Left lung (tissue), 10 donors: ENCODE measurements around the gene GRIA3. TPM values are rescaled to one million over a fixed set of nuclear protein-coding genes. Genes with fewer than 3 reads are reported as not detected.

Experiments used
- ATAC-seq: fragments of 200-7000 bp; cut with Tn5 transposase; one replicate; pipeline ENCODE4 v1.9.1; 2020; ENCODE audit warnings: moderate library complexity
- DNase-seq, 4 donors: peaks; one replicate each; pipeline ENCODE4 v3.0.0-alpha.2; 2013 to 2020
- H3K27ac ChIP-seq, 2 donors: fragments of 200-600 bp; sonication (generic) in 1 of 2; one replicate each; pipeline versions ENCODE4 v1.5.0 to v1.8.0; 2020 to 2021
- H3K27me3 ChIP-seq, 2 donors: fragments of 200-600 bp; sonication (generic) in 1 of 2; one replicate each; pipeline versions ENCODE4 v1.5.0 to v1.8.0; 2020 to 2021
- H3K36me3 ChIP-seq, 2 donors: fragments of 200-600 bp; sonication (generic) in 1 of 2; one replicate each; pipeline versions ENCODE4 v1.5.0 to v1.8.0; 2020 to 2021
- H3K4me1 ChIP-seq, 2 donors: fragments of 200-600 bp; one replicate each; pipeline ENCODE4 v1.8.0; 2021
- H3K4me3 ChIP-seq, 2 donors: fragments of 200-600 bp; sonication (generic) in 1 of 2; one replicate each; pipeline versions ENCODE4 v1.5.0 to v1.8.0; 2020 to 2021; ENCODE audit warnings: mild to moderate bottlenecking in 1 of 2
- H3K9me3 ChIP-seq, 2 donors: fragments of 200-600 bp; sonication (generic) in 1 of 2; one replicate each; pipeline versions ENCODE4 v1.5.0 to v1.8.0; 2020 to 2021
- intact Hi-C, 2 donors: fragments of 100-400 bp; cut with DNase I; formaldehyde crosslinking; loops; one replicate each; pipeline versions ENCODE4 v1.11.2 to v1.14.2; 2022
- polyA plus RNA-seq, 6 donors: library from polyadenylated mRNA; unstranded; fragments of 120-200 nt; gene quantifications; one replicate each; pipeline ENCODE4 v1.2.1, GENCODE V29; 2013; ENCODE audit not compliant: insufficient read length in 6 of 6
- total RNA-seq, 2 donors: library from RNA; stranded (reverse); fragmentation: NEBNext Ultra II Directional; extraction: Animal tissue kit (Norgen Biotek cat#: 25700); gene quantifications; one replicate each; pipeline ENCODE4 v1.2.1, GENCODE V29; 2021
- TF ChIP-seq, protein P1 (sequence below), 2 donors: fragments of 200-600 bp; sonication (generic) in 1 of 2; IDR thresholded peaks; one replicate each; pipeline versions ENCODE4 v1.5.0 to v1.8.0; 2021; ENCODE audit warnings: antibody characterized with exemption in 2 of 2
- donor health status: DM: no; HTN: yes; CAD: no.
- donor health status: DM: no; HTN: no; CAD: no.

GRIA3 gene
- total and polyA plus RNA-seq, 8 donors = 0.35 to 2.3 (median 0.68) TPM

DNA sequence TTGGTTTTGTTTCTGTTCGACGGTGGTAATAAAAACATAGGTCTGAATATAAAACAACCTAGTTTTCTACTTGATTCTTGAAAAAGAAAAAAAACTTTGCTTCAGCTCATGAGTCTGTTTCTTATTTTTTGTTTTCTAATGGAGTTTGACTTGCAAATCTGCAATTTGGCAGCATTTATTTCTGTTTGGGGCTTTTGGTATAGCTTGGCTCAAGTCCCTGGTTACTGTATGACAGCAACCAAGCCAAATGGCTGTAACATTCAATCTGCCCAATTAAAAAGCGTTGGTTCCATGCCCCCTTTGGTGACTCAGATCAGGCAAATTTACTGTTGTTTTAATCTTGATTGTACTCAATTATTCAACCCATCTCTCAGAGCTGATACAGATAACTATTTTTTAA, 263.4 kb downstream of the GRIA3 start:
- ATAC-seq (no peak), DNase-seq (no peak)
- Histone ChIP-seq H3K27me3 (no peaks in the 10 kb centered on the region), H3K27ac (no peak overlapping the region), H3K4me3 (no peak overlapping the region), H3K9me3 (no peaks in the 10 kb centered on the region), H3K36me3 (no peaks in the 10 kb centered on the region), H3K4me1 (no peaks in the 10 kb centered on the region)
- TF ChIP-seq, protein P1, sequence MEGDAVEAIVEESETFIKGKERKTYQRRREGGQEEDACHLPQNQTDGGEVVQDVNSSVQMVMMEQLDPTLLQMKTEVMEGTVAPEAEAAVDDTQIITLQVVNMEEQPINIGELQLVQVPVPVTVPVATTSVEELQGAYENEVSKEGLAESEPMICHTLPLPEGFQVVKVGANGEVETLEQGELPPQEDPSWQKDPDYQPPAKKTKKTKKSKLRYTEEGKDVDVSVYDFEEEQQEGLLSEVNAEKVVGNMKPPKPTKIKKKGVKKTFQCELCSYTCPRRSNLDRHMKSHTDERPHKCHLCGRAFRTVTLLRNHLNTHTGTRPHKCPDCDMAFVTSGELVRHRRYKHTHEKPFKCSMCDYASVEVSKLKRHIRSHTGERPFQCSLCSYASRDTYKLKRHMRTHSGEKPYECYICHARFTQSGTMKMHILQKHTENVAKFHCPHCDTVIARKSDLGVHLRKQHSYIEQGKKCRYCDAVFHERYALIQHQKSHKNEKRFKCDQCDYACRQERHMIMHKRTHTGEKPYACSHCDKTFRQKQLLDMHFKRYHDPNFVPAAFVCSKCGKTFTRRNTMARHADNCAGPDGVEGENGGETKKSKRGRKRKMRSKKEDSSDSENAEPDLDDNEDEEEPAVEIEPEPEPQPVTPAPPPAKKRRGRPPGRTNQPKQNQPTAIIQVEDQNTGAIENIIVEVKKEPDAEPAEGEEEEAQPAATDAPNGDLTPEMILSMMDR (IDR thresholded peaks at IDR 0.05) = no peak
- intact Hi-C loops = no loop called here

DNA sequence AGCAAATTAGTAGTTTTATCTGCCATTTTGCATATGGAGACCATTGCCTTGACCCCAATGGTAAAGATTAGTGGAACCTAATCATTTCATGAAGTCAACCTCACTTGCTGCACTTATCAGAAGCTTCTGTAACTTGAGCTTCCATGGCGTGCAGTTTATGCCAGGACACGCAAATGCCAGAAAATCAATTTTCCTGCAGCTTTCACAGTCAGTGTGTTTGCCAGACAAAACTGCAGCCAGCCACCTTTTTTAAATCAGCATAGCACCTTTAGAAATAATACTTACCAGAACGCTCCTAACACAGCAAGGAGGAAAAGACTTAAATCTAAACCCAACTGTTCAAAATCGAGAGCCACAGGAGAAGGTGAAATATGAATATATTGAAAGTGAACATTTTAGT, 265.3 kb downstream of the GRIA3 start:
- ATAC-seq (no peak), DNase-seq (no peak)
- Histone ChIP-seq H3K9me3 (no peaks in the 10 kb centered on the region), H3K27ac (no peak overlapping the region), H3K36me3 (no peaks in the 10 kb centered on the region), H3K27me3 (no peaks in the 10 kb centered on the region), H3K4me3 (no peak overlapping the region), H3K4me1 (no peaks in the 10 kb centered on the region)
- TF ChIP-seq, protein P1 (IDR thresholded peaks at IDR 0.05) = no peak
- intact Hi-C loops = no loop called here

DNA sequence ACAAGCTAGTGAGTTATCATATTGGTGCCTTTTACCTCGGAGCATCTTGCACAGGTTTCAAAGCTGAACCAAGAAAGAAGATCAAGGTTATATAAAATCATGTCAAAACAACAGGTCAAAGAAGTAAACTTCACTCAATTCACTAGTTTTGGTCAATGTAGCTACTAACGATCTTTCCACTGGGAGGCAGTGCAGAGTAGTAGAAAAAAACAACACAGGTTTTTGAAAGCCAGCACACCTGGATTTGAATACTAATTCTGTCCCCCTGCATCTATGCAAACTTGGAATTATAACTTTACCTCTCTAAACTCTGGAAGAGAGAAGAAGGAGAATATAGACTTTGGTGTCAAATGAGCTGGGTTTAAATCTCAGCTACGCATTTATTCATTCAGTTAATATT, 266.1 kb downstream of the GRIA3 start:
- Histone ChIP-seq H3K9me3 (no peaks in the 10 kb centered on the region), H3K4me1 (no peaks in the 10 kb centered on the region), H3K36me3 (no peaks in the 10 kb centered on the region), H3K4me3 (no peak overlapping the region), H3K27ac (no peak overlapping the region), H3K27me3 (no peaks in the 10 kb centered on the region)
- TF ChIP-seq, protein P1 (IDR thresholded peaks at IDR 0.05) = no peak
- DNase-seq (no peak), ATAC-seq (peak; percentile 59)
- intact Hi-C loops = no loop called here

DNA sequence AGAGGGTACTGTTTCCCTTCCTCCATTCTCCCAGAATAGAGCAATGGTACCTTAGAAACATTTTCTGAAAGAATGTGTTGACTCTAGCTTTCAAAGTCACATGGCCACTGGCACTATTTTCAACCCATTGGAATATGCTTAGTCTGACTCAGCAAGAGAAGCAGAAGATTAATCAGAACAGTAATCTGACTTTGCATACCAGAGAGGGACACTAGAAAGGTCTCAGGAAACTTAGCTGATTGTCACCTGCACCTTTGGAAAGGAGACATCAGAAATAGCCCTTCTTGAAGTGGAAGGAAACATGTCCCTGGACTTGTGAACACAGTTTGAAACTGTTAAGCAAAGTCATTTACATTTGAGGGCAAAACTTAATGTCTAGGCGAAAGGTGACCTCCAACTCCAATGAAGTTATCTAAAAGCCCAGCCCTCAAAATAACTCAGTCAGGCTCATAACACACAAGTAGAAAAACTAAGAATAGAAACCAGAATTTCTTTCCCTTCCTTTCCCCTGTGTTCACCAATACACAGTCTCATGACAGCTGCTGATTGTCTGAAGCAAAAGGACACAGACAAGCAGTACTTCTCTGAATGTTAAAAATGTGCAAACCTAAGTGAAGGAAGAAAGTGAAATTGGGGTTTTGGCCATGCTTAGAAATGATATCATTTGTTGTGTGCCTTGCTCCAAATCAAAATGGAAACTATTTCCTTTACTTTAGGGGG, 270.8 kb downstream of the GRIA3 start:
- Histone ChIP-seq H3K4me1 (no peaks in the 10 kb centered on the region), H3K27me3 (no peaks in the 10 kb centered on the region), H3K9me3 (no peaks in the 10 kb centered on the region), H3K36me3 (no peaks in the 10 kb centered on the region), H3K4me3 (no peak overlapping the region), H3K27ac (no peak overlapping the region)
- TF ChIP-seq, protein P1 (IDR thresholded peaks at IDR 0.05) = no peak
- no peak for DNase-seq
- intact Hi-C loops = no loop called here
- ATAC-seq = no peak

DNA sequence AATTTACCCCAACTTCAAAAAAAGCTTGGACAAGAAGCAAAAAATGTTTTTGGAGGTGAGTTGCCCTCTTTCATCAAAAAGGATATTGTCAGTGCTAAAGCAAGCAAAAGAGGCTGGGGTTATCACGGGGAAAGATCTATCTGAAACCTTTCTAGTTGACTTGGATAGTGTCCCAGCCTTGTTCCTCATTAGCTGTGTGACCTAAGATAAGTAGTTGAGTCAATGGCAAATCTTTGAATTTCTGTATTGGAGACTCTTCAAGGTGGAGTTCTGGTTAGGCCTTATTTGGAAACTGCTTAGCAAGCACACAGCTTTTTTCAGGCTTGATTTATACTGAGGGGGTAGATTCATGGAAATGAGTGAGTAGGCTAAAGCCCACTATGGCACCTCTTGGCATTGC, 271.6 kb downstream of the GRIA3 start:
- H3K4me1 ChIP-seq = no peaks in the 10 kb centered on the region
- H3K9me3 ChIP-seq = no peaks in the 10 kb centered on the region
- DNase-seq = no peak
- ATAC-seq = no peak
- intact Hi-C loops = no loop called here
- TF ChIP-seq, protein P1 (IDR thresholded peaks at IDR 0.05) = no peak
- no peak overlapping the region for H3K27ac ChIP-seq
- H3K4me3 ChIP-seq = no peak overlapping the region
- no peaks in the 10 kb centered on the region for H3K36me3 ChIP-seq
- no peaks in the 10 kb centered on the region for H3K27me3 ChIP-seq
